GM15510 (cell line): ENCODE data around the gene CHIA.

Source experiments
- POLR2A ChIP-seq: IDR thresholded peaks from 3 replicates; pipeline ENCODE4 v1.6.1; 2011; ENCODE audit warnings: borderline replicate concordance; ENCODE audit not compliant: insufficient read length; ENCODE audit errors: extremely low read depth

The CHIA gene

GRCh38 chr1:111290630-111291029 lies at the start of gene CHIA:
Gene CHIA (plus strand): TSS chr1:111290851. CDS start chr1:111310468, 19,617 bp downstream.
- TF ChIP-seq POLR2A, result no peak

- TF ChIP-seq POLR2A, result no peak
These were observed 48.9 kb upstream of the CHIA start for GRCh38 chr1:111241797-111242196.

- TF ChIP-seq POLR2A, result no peak
These were observed 47.7 kb upstream of the CHIA start for GRCh38 chr1:111242805-111243523.

GRCh38 chr1:111247125-111247838 lies 43.4 kb upstream of the CHIA start:
- TF ChIP-seq POLR2A, result no peak

DNA sequence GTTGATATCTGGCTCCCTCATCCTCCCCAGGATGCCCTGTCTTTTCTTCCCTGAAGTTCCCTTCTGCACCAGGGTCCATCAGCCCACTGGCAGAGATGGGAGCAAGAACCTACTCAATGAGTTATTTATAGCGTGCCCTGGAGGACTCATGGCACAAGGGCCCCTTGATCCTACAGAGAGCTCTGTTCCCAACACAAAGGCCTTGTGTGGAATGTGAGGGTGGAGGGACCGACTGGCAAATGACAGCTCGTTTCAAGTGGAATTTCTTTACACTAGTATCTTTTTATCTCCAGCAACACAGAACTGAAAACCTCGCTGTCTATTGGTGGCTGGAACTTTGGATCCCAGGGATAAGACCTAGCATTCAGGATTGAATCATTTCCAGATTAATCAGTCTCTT lies 40.7 kb upstream of the CHIA start:
- TF ChIP-seq POLR2A, result no peak

DNA sequence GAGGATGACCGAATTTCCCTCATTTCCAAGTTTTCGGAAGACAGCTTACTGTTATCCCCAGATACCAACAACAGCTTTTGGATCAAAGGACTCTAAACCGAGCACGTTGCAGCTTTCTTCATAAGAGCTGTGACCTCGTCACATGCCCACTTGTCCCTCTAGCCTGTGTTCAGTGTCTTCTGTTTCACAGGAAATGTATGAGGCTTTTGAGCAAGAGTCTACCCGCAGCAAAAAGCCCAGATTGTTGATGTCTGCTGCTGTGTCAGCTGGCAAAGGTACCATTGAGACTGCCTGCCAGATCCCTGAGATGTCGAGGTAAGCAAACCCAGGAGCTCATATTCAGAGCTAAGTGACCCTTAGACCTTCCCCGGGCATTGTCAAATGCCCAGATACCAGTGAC lies 39.1 kb upstream of the CHIA start:
- TF ChIP-seq POLR2A, result no peak

DNA sequence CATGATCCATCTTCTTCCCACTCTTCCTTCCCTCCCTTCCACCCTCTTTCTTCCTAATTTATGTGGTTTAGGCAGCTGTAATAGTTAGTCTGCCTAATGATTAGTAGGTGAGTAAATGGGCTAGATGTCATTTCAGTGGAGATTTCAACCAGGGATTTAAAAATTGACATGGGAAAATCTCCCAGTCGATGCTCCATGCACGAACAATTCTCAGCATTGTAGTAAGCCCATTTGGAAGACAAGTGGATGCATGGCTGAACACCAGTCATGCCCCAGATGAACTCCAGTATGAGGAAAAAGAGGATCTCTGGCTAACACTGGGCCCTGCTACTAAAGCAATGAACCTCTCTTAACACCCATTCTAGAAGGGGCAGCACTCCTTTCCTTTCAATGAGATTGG lies 37.9 kb upstream of the CHIA start:
- TF ChIP-seq POLR2A, result no peak

- TF ChIP-seq POLR2A, result no peak
These were observed 36.8 kb upstream of the CHIA start for GRCh38 chr1:111253876-111254275.

DNA sequence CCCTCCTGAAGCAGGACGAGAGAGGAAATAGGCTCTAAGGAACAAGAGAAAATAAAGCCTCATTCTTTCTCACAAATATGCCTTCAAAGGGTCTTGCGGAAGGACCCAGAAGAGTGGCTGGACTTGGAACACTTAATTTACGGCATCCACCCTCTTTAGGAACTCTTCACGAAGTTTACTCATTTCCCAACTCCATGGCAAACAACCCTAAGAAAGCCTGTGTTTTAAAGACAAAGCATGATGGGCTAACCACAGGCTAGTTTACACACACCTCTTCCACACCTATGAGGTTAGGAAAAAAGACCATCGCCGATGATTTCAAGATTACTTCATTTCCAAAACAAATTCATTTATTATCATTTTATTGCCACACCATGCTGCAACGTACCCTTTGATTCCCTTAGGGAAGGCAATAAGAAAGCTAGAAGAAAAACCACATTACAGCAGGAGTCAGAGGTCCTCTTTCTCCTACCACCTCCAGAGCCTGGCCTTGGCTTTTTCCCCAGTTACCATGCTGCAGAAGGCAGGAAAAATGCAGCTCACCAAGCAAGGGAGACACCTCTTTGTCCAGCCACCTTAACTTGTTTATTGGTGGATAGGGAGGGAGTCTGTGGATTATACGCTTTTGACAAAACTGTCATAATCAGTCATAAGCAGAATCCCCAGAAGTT lies 33.5 kb upstream of the CHIA start:
- TF ChIP-seq POLR2A, result no peak

DNA sequence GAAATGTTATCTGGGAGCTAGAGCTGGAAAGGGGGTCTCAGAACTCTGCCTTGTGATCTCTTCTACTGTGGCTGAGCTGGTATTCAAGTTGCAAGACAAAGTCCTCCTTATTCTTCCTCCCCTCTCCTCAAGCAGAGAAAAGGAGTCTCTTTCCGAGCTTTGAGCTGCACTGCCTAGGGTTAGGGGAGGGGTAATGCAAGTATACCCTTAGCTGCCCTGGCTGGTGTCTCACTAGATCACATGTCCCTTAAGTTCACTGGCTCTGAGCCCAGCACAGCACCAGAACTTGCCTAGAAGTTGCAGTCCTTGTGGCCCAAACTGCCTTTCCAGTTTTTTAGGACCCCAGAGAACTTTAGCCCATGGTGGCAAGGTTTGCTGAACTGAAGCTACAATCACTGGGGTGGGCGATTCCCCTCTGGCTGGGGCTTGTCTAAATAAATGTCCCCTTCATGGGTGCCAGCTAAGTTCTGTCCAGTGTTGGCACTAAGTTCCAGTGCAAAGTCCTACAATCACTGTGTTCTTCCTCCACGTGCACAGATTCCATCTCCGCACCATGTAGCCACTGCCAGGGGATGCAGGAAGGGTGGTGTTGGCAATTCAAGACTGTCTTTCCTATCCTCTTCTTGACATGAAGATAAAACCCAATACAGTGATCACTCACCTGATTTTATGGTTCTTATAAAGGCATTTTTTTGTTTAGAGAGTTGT lies 22.7 kb upstream of the CHIA start:
- no peak for TF ChIP-seq POLR2A

GRCh38 chr1:111269825-111270406 lies 20.7 kb upstream of the CHIA start:
- TF ChIP-seq POLR2A, result no peak

DNA sequence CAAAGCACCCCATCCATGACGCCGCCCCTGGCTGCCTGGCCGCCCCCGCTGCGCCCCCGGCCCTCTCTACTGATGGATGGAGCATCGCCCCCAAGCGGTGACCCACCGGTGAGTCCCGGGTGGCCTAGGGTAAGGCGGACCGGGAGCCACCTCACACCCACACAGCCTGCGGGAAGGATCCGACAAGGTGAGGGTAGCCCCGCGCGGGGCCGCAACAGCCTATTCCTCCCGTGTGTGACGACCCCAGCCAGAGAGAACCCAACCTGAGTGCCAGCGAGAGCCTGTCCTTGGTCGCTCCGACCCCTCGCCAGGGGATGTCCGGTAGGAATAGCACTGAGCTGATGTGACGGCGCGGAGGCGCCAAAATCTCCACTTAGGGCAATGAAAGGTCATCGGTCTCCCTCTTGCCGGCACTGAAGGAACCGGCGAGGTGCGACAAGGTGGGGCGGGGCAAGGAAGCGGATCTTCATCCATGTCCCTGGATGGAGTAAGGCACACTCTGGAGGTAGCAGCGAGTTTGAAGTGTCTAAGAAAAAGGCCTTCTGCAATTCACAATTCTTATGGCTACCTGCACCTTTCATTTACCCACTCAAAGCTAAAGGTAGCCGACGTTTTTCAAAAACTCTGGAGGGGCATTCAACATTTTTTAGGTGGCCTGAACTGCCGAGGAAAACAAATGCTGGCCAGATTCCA lies 19.7 kb upstream of the CHIA start:
- no peak for TF ChIP-seq POLR2A

GRCh38 chr1:111271464-111271801 lies 19.2 kb upstream of the CHIA start:
- TF ChIP-seq POLR2A, result no peak

GRCh38 chr1:111272081-111272480 lies 18.6 kb upstream of the CHIA start:
- no peak for TF ChIP-seq POLR2A

- TF ChIP-seq POLR2A, result no peak
These were observed 16.0 kb upstream of the CHIA start for GRCh38 chr1:111274653-111275052.

DNA sequence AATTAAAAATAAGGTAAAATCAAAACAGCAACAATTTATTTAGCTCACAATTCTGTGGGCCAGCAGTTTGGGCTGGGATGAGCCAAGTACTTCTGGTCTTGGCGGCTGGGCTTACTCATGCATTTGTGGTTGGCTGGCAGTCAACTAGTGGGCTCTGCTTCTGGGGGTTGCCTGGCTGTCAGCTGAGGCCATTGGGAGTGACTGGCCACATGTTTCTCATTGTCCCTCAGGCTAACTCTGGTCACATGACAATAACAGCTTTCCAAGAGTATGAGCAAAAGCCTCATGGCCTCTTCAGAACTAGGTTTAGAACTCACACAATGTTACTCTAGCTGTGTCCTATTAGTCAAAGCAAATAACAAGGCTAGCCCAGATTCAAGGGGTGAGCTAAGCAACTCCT lies 15.6 kb upstream of the CHIA start:
- TF ChIP-seq POLR2A, result no peak
